ENCODE measurements around the gene GPM6B. TPM values are rescaled to one million over a fixed set of nuclear protein-coding genes. Genes with fewer than 3 reads are reported as not detected.

The GPM6B gene
- total RNA-seq, 6 experiments from 2014 or later: not detected

DNA sequence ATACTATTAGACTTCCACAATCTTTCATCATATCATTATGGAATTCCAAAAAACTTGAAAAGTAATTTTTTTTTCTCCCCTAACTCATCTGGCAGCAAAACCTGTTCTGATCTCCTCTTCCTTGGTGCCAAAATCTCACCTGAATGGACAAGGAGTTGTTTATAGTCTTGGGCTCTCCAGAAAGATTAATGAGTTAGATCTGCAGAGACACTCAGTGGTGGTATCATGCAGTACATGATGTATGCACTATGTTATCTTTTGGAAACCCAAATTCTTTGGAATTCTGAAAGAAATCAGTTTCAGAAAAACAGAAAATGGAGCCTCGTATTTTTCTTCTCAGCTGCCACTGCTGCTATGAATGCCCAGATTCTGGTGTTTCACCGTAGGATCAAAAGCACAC, 11.7 kb downstream of the GPM6B start:
- H3K36me3 Mint-ChIP-seq (ENCODE audit: low read depth): no peaks in the 10 kb centered on the region
- no peak overlapping the region for H3K4me3 Mint-ChIP-seq
- H3K27me3 Mint-ChIP-seq (ENCODE audit: insufficient read depth): peaks cover 7% of the 10 kb centered on the region; the same call in 1 of the 2 replicates
- no peak overlapping the region for H3K27ac Mint-ChIP-seq
- TF ChIP-seq, protein P1, sequence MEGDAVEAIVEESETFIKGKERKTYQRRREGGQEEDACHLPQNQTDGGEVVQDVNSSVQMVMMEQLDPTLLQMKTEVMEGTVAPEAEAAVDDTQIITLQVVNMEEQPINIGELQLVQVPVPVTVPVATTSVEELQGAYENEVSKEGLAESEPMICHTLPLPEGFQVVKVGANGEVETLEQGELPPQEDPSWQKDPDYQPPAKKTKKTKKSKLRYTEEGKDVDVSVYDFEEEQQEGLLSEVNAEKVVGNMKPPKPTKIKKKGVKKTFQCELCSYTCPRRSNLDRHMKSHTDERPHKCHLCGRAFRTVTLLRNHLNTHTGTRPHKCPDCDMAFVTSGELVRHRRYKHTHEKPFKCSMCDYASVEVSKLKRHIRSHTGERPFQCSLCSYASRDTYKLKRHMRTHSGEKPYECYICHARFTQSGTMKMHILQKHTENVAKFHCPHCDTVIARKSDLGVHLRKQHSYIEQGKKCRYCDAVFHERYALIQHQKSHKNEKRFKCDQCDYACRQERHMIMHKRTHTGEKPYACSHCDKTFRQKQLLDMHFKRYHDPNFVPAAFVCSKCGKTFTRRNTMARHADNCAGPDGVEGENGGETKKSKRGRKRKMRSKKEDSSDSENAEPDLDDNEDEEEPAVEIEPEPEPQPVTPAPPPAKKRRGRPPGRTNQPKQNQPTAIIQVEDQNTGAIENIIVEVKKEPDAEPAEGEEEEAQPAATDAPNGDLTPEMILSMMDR (IDR thresholded peaks at IDR 0.05): no peak
- H3K4me1 Mint-ChIP-seq (ENCODE audit: low read depth): no peaks in the 10 kb centered on the region
- no peaks in the 10 kb centered on the region for H3K9me3 Mint-ChIP-seq
- DNase-seq: no peak

DNA sequence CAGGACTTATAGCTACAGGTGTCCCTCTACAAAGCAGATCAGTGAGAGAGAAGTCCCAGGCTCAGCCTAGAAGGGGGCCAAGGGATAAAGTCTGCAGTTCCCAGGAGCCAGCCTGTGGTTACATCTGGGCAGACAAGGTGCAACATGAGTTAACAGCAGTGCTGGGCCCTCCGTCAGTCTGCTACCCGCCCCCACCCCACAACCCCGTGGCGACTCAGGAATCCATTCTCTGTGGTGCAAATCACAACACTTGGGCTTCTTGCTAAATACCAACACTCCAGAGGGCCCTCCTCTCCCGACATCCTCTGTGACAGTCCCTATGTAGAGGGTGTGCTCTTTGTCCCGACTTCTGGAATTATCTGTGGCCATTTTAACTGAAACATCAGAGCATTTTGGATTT, 13.8 kb downstream of the GPM6B start:
- H3K4me1 Mint-ChIP-seq (ENCODE audit: low read depth): no peaks in the 10 kb centered on the region

GRCh38 chrX:13798184-13798583, 18.7 kb downstream of the GPM6B start:
- Mint-ChIP-seq H3K9me3 (no peaks in the 10 kb centered on the region), H3K4me1 (ENCODE audit: low read depth) (no peaks in the 10 kb centered on the region), H3K4me3 (no peak overlapping the region), H3K27ac (no peak overlapping the region), H3K36me3 (ENCODE audit: low read depth) (no peaks in the 10 kb centered on the region), H3K27me3 (ENCODE audit: insufficient read depth) (peaks cover 14% of the 10 kb centered on the region)
- no peak for DNase-seq
- TF ChIP-seq, protein P1 (IDR thresholded peaks at IDR 0.05): no peak

More for the DNA sequence above, 13.8 kb downstream of the GPM6B start:
- no peak overlapping the region for H3K4me3 Mint-ChIP-seq
- no peaks in the 10 kb centered on the region for H3K36me3 Mint-ChIP-seq (ENCODE audit: low read depth)
- no peaks in the 10 kb centered on the region for H3K9me3 Mint-ChIP-seq
- no peak for DNase-seq
- peaks cover 8% of the 10 kb centered on the region for H3K27me3 Mint-ChIP-seq (ENCODE audit: insufficient read depth)
- no peak overlapping the region for H3K27ac Mint-ChIP-seq
- TF ChIP-seq, protein P1 (IDR thresholded peaks at IDR 0.05): no peak

- H3K9me3 Mint-ChIP-seq: no peaks in the 10 kb centered on the region
Measured at GRCh38 chrX:13797512-13797911, 19.4 kb downstream of the GPM6B start.

DNA sequence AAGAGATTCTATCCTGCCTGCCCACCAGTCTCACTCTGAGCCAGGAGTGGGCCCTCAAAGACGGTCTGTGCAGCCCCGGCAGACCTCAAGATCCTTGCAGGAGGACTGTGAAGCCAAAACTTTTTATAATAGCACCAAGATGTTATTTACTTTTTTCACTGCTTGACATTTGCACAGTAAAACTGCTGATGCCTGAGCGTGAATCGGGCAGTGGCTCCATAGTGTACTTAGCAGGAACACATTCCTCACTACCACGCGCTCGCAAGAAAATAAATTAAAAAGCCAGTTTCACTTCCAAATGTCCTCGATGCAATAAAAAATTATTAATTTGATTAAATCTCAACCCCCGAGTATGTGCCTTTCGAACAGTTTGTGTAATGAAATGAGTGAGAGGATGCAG, 22.5 kb downstream of the GPM6B start:
- no peak overlapping the region for H3K4me3 Mint-ChIP-seq
- H3K36me3 Mint-ChIP-seq (ENCODE audit: low read depth): no peaks in the 10 kb centered on the region
- DNase-seq: no peak
- H3K27ac Mint-ChIP-seq: no peak overlapping the region
- H3K4me1 Mint-ChIP-seq (ENCODE audit: low read depth): 0 out of 2 replicates have a peak, but pooled peaks cover 7% of the 10 kb centered on the region
- no peaks in the 10 kb centered on the region for H3K9me3 Mint-ChIP-seq
- TF ChIP-seq, protein P1 (IDR thresholded peaks at IDR 0.05): no peak
- H3K27me3 Mint-ChIP-seq (ENCODE audit: insufficient read depth): peaks cover 23% of the 10 kb centered on the region

More at GRCh38 chrX:13797512-13797911, 19.4 kb downstream of the GPM6B start:
- no peak overlapping the region for H3K4me3 Mint-ChIP-seq
- DNase-seq: no peak
- H3K36me3 Mint-ChIP-seq (ENCODE audit: low read depth): no peaks in the 10 kb centered on the region
- H3K27ac Mint-ChIP-seq: no peak overlapping the region
- peaks cover 17% of the 10 kb centered on the region for H3K27me3 Mint-ChIP-seq (ENCODE audit: insufficient read depth)
- TF ChIP-seq, protein P1 (IDR thresholded peaks at IDR 0.05): no peak
- no peaks in the 10 kb centered on the region for H3K4me1 Mint-ChIP-seq (ENCODE audit: low read depth)

GRCh38 chrX:13793897-13794296, 23.0 kb downstream of the GPM6B start:
- H3K9me3 Mint-ChIP-seq: no peaks in the 10 kb centered on the region
- DNase-seq: no peak
- no peak overlapping the region for H3K4me3 Mint-ChIP-seq
- peaks cover 23% of the 10 kb centered on the region for H3K27me3 Mint-ChIP-seq (ENCODE audit: insufficient read depth)
- TF ChIP-seq, protein P1 (IDR thresholded peaks at IDR 0.05): no peak
- no peaks in the 10 kb centered on the region for H3K36me3 Mint-ChIP-seq (ENCODE audit: low read depth)
- no peak overlapping the region for H3K27ac Mint-ChIP-seq
- 0 out of 2 replicates have a peak, but pooled peaks cover 7% of the 10 kb centered on the region for H3K4me1 Mint-ChIP-seq (ENCODE audit: low read depth)

Measured in HFFc6 (cell line).